OCI-LY1 (cell line): ENCODE results near the gene NR4A3.

Experiments used
- H2AFZ ChIP-seq: fragments of 200-600 bp; sonication (generic), shearing (Covaris generic); 2 replicates; pipeline ENCODE4 v1.6.0; 2014; ENCODE audit warnings: antibody characterized with exemption, mild to moderate bottlenecking, low read length
- H3F3A ChIP-seq: fragments of 200-600 bp; sonication (generic), shearing (Covaris generic); 2 replicates; pipeline ENCODE4 v1.6.0; 2014; ENCODE audit warnings: mild to moderate bottlenecking, antibody characterized with exemption, low read length, moderate library complexity; ENCODE audit not compliant: insufficient read depth
- H3K27ac ChIP-seq: fragments of 200-600 bp; sonication (generic); 2 replicates; pipeline ENCODE4 v1.5.1; 2014; ENCODE audit warnings: low read length, mixed run types, mild to moderate bottlenecking, low read depth; ENCODE audit not compliant: poor library complexity, severe bottlenecking
- H3K27me3 ChIP-seq: fragments of 200-600 bp; sonication (generic); 2 replicates; pipeline ENCODE4 v1.6.0; 2014; ENCODE audit warnings: antibody characterized with exemption, mild to moderate bottlenecking, low read length, moderate library complexity; ENCODE audit not compliant: insufficient read depth
- H3K36me3 ChIP-seq: fragments of 200-600 bp; sonication (generic); 2 replicates; pipeline ENCODE4 v1.6.1; 2014; ENCODE audit warnings: mild to moderate bottlenecking, antibody characterized with exemption, low read length, moderate library complexity, mixed read lengths; ENCODE audit not compliant: insufficient read depth
- H3K4me1 ChIP-seq: fragments of 200-600 bp; sonication (generic); 2 replicates; pipeline ENCODE4 v1.5.1; 2014; ENCODE audit warnings: mild to moderate bottlenecking, low read length, moderate library complexity; ENCODE audit not compliant: insufficient read depth, severe bottlenecking
- H3K4me2 ChIP-seq: fragments of 200-600 bp; sonication (generic), shearing (Covaris generic); 2 replicates; pipeline ENCODE4 v1.6.1; 2014; ENCODE audit warnings: low read length
- H3K4me3 ChIP-seq: fragments of 200-600 bp; sonication (generic); 2 replicates; pipeline ENCODE4 v1.5.1; 2014; ENCODE audit warnings: low read length, low read depth, mild to moderate bottlenecking, mixed read lengths; ENCODE audit not compliant: poor library complexity, severe bottlenecking
- H3K79me2 ChIP-seq: fragments of 200-600 bp; shearing (Covaris generic); 2 replicates; pipeline ENCODE4 v1.6.1; 2016; ENCODE audit warnings: mixed run types, low read length, mixed read lengths; ENCODE audit not compliant: insufficient read depth
- H3K9ac ChIP-seq: fragments of 200-600 bp; sonication (generic), shearing (Covaris generic); 2 replicates; pipeline ENCODE4 v1.6.1; 2014; ENCODE audit warnings: mild to moderate bottlenecking, low read length, mixed read lengths
- H3K9me2 ChIP-seq: fragments of 200-600 bp; sonication (generic), shearing (Covaris generic); 2 replicates; pipeline ENCODE4 v1.6.1; 2014; ENCODE audit warnings: low read depth, mild to moderate bottlenecking, low read length, mixed read lengths
- H3K9me3 ChIP-seq: fragments of 200-600 bp; shearing (Covaris generic); 2 replicates; pipeline ENCODE4 v1.6.1; 2014; ENCODE audit warnings: low read length, mixed read lengths
- H4K20me1 ChIP-seq: fragments of 200-600 bp; sonication (generic), shearing (Covaris generic); 2 replicates; pipeline ENCODE4 v1.6.0; 2016; ENCODE audit warnings: mild to moderate bottlenecking, low read length; ENCODE audit not compliant: insufficient read depth
- CTCF ChIP-seq: fragments of 200-600 bp; sonication (generic), shearing (Covaris generic); IDR thresholded peaks from 2 replicates; pipeline ENCODE4 v1.5.1; 2017; ENCODE audit warnings: mild to moderate bottlenecking, antibody characterized with exemption, low read length, moderate library complexity, mixed read lengths
- EZH2 ChIP-seq: fragments of 200-600 bp; sonication (generic), shearing (Covaris generic); IDR thresholded peaks from 2 replicates; pipeline ENCODE4 v1.8.0; 2017; ENCODE audit warnings: borderline replicate concordance, mixed run types, mild to moderate bottlenecking, antibody characterized with exemption, low read length, moderate library complexity, mixed read lengths

NR4A3 gene

GRCh38 chr9:99828054-99828416 is 6.3 kb downstream of the NR4A3 start:
- no peak for TF ChIP-seq CTCF
- no peak for TF ChIP-seq EZH2
- Histone ChIP-seq H3K4me1 (peaks cover 22% of the 10 kb centered on the region), H4K20me1 (no peaks in the 10 kb centered on the region), H3K27me3 (no peaks in the 10 kb centered on the region), H3F3A (no peaks in the 10 kb centered on the region), H3K79me2 (no peaks in the 10 kb centered on the region), H2AFZ (no peak overlapping the region), H3K4me2 (no peak overlapping the region), H3K9me2 (no peaks in the 10 kb centered on the region), H3K9ac (no peak overlapping the region), H3K9me3 (no peaks in the 10 kb centered on the region), H3K27ac (no peak overlapping the region), H3K4me3 (no peak overlapping the region), H3K36me3 (no peaks in the 10 kb centered on the region)

- H3K4me2 ChIP-seq, result no peak overlapping the region
- peaks cover 17% of the 10 kb centered on the region for H3K4me1 ChIP-seq
- no peak for TF ChIP-seq EZH2
- no peak for TF ChIP-seq CTCF
- H3K9me2 ChIP-seq, result no peaks in the 10 kb centered on the region
- no peak overlapping the region for H3K4me3 ChIP-seq
- no peak overlapping the region for H2AFZ ChIP-seq
- no peaks in the 10 kb centered on the region for H3K36me3 ChIP-seq
- H3K27ac ChIP-seq, result no peak overlapping the region
- no peaks in the 10 kb centered on the region for H4K20me1 ChIP-seq
- H3K27me3 ChIP-seq, result no peaks in the 10 kb centered on the region
- no peaks in the 10 kb centered on the region for H3K79me2 ChIP-seq
- H3K9ac ChIP-seq, result no peak overlapping the region
- H3F3A ChIP-seq, result no peaks in the 10 kb centered on the region
- H3K9me3 ChIP-seq, result no peaks in the 10 kb centered on the region
Observed at GRCh38 chr9:99828417-99829176, 6.9 kb downstream of the NR4A3 start.

GRCh38 chr9:99831857-99832557 is 10.3 kb downstream of the NR4A3 start:
- no peaks in the 10 kb centered on the region for H3K79me2 ChIP-seq
- H3K36me3 ChIP-seq, result no peaks in the 10 kb centered on the region
- no peak overlapping the region for H3K9ac ChIP-seq
- H3K4me2 ChIP-seq, result no peak overlapping the region
- no peaks in the 10 kb centered on the region for H3K4me1 ChIP-seq
- H3K9me2 ChIP-seq, result no peaks in the 10 kb centered on the region
- no peaks in the 10 kb centered on the region for H3K9me3 ChIP-seq
- no peak overlapping the region for H3K27ac ChIP-seq
- no peaks in the 10 kb centered on the region for H3K27me3 ChIP-seq
- TF ChIP-seq EZH2 (no peak), CTCF (no peak)
- H3K4me3 ChIP-seq, result no peak overlapping the region
- H3F3A ChIP-seq, result no peaks in the 10 kb centered on the region
- no peaks in the 10 kb centered on the region for H4K20me1 ChIP-seq
- no peak overlapping the region for H2AFZ ChIP-seq
